ENCODE data around the gene RBBP9.
"Not testable (repeated sequence)": the region's sequence is repeated elsewhere in the genome, so short reads cannot be mapped to it uniquely, and the experiment has no call there.

RBBP9 gene

DNA sequence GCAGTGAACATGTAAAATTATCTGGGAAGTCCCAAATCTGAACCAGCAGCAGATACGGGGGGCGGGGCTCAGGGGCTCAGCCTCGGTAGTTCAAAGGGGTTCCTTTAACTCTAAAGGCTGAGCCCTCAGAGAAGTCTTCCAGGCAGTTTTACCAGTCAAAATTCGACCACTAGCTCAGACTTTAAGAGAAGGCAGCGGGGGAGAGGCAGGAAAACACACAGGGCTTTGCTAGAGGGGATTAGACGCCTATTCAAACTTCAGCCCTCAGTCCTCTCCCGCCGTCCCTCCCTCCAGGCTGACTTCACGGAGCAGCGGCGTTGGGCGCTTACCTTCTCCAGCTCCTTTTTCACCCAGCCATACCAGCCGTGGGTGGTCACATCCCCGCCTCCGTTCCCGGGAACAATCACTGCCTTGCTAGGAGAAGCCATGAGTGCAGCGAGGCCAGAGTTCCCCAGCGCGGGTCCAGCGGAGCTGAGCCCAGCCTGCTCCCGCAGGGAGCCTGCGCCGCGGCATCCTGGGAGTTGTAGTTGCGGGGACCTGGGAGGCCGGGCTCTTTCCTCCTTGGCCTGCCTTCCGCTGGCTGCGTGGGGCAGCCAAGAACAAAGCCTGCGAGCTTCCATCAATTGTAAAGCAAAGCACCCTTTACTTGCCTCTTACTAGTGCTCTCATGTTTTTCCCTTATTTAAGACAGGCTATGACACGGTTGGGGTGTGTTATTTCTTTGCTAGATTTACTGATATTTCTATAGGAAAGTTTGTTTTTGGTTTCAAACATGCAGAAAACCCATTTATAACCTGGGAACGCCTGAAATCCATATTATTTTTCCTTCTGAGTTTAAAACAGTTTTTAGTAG lies at the start of gene RBBP9:
TSS of gene RBBP9 (minus strand) at position 486 of the 853 bp plus-strand sequence. CDS start at position 428, 58 bp downstream.
- in situ Hi-C loops (cut with HindIII; ENCODE audit: low sequenced_read_pairs), result no loop called here

DNA sequence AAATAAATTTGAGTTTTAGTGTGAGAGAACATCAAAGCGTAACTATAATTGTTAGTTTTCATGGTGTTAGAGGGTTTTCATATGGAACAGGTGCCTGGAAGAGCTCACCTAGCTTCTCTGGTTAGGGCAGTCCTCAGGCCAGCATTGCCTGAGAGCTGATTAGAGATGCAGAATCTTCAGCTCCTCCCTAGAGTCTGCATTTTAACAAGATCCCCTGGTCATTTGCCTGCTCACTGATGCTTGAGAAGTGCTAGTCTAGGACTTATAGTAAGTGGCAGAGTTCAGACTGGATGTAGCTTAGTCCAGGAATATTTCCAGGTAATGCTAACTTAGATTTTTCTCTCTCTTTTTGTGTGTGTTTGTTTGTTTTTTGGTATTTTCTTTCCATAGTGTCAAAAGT lies 48.5 kb upstream of the RBBP9 start:
- in situ Hi-C loops (cut with HindIII; ENCODE audit: low sequenced_read_pairs), result no loop called here

DNA sequence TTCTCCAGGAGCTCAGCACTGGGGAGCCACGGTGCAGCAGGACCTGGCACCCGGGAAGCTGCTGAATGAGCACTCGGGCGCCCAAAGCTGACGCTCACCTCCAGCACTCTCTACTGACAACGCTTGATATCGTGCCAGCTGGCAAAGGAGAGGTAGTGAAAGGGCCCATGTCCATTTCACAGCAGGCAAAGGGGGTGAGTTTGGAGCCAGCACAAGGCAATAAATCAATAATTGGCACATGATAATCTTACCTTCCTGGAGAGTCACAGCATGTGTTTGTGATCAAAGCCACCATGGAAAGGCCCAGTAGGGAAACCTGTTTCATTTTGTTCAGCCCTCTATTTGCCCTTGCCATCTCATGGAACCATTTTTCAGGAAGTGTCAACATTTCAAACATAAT lies 46.9 kb upstream of the RBBP9 start:
- in situ Hi-C loops (cut with HindIII; ENCODE audit: low sequenced_read_pairs), result no loop called here

DNA sequence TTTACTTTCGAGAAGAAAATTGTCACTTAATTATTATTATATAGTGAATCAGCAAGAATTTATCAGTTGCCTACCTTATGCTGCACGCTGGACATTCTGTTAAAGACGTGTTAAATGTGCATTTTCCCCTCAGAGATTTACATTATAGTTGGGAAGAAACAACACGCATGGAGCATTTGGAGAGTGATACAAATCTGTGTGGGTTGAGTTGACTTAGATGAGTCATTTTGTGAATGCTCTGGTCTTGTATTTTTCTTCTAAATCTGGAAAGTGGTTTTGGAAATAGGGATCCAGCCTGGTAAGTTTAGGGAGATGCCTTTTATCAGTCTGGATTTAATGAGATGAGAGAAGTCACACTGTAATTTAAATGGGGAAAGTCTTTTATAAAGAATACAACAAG lies 46.2 kb upstream of the RBBP9 start:
- in situ Hi-C loops (cut with HindIII; ENCODE audit: low sequenced_read_pairs), result no loop called here

DNA sequence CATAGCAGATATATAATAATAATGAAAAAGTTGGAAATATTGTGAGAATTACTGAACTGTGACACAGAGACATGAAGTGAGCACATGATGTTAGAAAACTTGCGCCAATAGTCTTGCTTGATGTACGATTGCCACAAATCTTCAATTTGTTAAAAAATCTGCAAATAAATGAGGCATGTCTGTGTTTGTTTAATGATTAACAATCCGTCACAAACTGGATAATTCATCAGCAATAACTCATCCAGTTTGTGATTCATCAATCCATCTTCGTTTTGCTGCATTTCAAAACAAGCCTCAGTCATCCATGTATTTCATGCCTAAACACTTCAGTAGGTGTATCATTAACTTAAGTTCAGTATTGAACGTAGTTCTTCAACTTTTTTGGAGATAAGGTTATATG lies 44.7 kb upstream of the RBBP9 start:
- in situ Hi-C loops (cut with HindIII; ENCODE audit: low sequenced_read_pairs), result no loop called here

DNA sequence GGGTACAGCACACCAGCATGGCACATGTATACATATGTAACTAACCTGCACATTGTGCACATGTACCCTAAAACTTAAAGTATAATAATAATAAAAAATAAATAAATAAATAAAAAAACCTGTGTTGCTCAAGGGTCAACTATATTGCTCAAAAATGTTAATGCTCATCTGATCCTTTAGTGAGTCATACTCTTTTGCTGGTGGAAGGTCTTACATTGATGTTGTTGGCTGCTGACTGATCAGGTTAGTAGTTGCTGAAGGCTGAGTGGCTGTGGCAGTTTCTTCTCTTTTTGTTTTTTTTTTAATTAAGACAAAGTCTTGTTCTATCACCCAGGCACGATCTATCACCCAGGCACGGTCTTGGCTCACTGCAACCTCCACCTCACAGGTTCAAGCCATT lies 40.6 kb upstream of the RBBP9 start:
- in situ Hi-C loops (cut with HindIII; ENCODE audit: low sequenced_read_pairs), result loop anchor here (5.0 kb wide), 1 partner anchor 105 kb away; no protein-coding TSS in a partner anchor

DNA sequence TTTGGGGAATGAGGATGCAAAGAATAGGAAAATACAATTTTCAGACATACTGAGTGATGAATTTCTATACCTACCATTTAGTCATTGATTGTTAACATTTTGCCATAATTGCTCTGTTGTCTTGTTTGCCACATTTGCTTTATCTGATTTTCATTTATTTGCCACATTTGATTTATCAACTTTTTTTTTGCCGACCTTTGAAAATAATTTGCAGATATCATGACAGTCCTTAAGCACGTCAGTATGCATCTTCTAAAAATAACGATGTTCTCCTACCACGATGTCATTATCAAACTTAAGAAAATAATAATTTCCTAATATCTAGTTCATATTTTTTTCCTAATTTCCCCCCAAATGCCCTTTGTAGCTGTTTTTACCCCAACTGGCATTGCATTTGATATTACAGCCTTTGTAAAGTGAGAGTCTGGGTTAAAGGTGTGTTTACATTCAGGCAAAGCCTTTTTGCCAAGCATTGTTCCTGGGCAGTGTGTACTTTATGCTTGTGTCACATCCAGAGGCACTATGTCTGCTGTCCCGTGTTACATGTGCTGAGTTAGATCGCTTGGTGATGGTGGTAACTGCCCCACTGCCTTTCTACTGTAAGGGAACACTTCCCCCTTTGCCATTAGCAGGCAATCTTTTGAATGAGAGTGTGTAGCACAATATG lies 37.1 kb upstream of the RBBP9 start:
- in situ Hi-C loops (cut with HindIII; ENCODE audit: low sequenced_read_pairs), result no loop called here

DNA sequence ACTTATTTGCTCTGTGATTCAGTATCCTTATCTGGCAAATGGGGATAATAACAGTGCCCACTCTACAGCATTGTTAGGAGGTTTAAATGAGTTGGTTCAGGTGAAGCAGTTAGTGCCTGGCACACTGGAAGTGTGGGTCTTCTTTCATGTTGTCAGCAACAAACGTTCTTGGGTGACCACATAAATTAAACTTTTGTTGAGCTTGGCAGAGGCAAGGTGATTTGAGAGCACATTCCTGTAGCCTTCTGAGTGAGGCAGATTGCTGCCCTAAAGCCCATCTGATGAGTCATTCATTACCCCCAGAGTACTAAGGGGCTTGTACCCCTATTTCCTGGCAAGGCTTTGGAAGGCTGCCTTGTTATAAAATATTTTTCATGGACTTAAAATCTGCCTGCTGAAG lies 36.5 kb upstream of the RBBP9 start:
- in situ Hi-C loops (cut with HindIII; ENCODE audit: low sequenced_read_pairs), result no loop called here

DNA sequence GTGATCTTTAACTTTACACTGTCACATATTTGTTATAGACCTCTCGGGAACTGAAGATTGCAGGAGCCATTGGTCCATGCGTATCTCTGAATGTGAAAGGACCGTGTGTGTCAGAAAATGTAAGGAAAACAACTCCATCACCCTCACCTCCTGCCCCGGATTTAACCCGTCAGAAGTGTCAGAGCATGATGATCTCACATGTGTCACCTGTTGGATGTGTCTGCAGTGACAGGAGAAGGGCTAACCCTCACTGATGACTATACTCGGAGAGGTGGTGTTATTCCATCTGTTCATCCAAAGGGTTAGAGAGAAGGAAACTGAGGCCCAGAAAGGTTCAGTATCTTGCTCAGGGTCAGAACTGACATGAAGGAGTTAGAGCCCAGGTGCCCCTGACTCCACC lies 35.6 kb upstream of the RBBP9 start:
- in situ Hi-C loops (cut with HindIII; ENCODE audit: low sequenced_read_pairs), result no loop called here

DNA sequence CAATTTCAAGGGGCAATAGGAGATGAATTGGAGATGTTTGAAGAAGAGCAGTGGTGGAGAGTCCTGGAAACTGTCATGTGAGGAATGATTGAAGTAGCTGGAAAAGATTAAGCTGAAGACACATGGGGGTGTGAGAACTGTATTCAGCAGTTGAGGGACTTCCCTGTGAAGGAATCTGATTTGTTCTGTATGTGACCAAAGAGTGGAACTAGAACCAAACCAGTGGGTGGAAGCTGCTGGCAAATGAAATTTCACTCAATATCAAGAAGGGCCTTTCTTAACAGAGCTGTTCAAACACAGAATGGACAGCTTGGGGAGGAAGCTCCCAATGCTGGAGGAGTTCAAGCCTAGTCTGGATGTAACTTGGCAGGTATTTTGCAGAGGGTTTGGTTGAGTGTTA lies 32.0 kb upstream of the RBBP9 start:
- in situ Hi-C loops (cut with HindIII; ENCODE audit: low sequenced_read_pairs), result loop anchor here (5.0 kb wide), 1 partner anchor 52 kb away; no protein-coding TSS in a partner anchor

DNA sequence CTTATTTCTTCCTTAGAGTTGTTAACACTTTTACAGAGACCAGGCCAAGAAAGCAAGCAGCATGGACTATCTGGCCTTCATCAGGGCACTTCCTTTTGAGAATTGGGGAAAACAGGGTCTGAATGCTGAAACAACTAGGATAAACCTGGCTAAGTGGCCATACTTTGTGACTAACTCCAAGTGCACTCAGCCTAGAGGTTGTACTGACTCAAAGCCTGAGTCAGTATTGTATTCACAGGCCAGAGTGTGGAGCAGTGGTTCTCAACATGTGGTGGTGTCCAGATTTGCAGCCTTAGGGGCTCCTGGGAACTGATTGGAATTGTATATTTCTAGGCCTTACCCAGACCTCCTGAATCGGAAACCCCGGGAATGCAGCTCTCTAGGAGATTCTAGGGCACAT lies 30.8 kb upstream of the RBBP9 start:
- in situ Hi-C loops (cut with HindIII; ENCODE audit: low sequenced_read_pairs), result loop anchor here (5.0 kb wide), 1 partner anchor 51 kb away; no protein-coding TSS in a partner anchor

DNA sequence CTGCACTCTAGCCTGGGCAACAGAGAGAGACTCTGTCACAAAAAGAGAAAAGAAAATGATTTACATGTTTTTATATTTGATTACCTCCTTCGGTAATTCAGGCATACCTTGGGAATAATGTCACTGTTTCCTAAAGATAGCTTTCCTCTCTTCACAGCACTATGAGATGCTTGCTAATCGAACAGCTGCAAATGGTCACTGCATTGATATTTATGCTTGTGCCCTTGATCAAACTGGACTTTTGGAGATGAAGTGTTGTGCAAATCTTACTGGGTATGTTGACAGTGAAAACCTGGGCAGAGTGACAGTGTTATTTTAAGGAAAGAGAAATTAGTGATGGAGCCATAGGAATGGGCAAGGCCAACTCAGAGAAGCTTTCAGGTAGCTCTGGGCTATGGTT lies 30.3 kb upstream of the RBBP9 start:
- in situ Hi-C loops (cut with HindIII; ENCODE audit: low sequenced_read_pairs), result loop anchor here (5.0 kb wide), 1 partner anchor 50 kb away; no protein-coding TSS in a partner anchor

DNA sequence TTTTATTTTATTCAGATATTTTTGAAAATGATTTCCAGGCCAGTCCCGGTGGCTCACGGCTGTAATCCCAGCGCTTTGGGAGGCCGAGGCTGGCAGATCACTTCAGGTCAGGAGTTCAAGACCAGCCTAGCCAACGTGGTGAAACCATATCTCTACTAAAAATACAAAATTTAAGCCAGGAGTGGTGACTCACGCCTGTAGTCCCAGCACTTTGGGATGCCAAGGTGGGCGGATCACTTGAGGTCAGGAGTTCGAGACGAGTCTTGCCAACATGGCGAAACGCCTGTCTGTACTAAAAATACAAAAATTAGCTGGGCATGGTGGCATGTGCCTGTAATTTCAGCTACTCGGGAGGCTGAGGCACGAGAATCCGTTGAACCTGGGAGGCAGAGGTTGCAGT lies 29.7 kb upstream of the RBBP9 start:
- in situ Hi-C loops (cut with HindIII; ENCODE audit: low sequenced_read_pairs), result loop anchor here (5.0 kb wide), 1 partner anchor 49 kb away; no protein-coding TSS in a partner anchor

DNA sequence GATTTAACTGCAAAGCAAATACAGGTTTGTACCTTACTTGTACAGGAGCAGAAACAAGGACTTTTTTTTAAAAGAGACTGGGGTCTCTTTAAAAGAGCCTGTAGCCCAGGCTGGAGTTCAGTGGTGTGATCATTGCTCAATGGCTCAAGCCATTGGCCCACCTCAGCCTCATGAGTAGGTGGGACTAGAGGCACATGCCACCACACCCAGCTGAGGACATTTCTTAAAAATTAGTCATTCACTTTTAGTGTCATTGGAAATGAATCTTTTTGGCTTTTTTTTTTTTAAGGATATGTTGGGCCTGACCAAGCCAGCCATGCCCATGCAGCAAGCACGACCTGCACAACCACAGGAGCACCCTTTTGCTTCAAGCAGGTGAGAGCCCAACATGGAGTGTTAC lies 27.6 kb upstream of the RBBP9 start:
- in situ Hi-C loops (cut with HindIII; ENCODE audit: low sequenced_read_pairs), result loop anchor here (5.0 kb wide), 1 partner anchor 47 kb away; no protein-coding TSS in a partner anchor

DNA sequence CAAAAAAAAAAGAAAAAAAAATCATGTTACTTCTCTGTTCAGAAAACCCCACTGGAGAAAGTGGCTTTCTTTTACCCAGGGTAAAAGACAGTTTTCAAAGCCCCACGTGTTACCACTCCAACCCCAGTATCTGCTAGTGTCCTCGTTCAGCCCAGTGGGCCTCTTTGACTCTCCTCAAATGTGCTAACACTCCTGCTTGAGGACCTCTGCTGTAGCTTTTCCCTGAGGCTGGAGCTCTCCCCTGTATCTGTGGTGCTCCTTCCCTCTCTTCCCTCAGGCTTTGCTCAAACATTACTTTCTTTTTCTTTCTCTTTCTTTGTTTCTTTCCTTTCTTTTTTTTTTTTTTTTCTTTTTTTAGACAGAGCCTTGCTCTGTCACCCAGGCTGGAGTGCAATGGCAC lies 26.0 kb upstream of the RBBP9 start:
- in situ Hi-C loops (cut with HindIII; ENCODE audit: low sequenced_read_pairs), result no loop called here

DNA sequence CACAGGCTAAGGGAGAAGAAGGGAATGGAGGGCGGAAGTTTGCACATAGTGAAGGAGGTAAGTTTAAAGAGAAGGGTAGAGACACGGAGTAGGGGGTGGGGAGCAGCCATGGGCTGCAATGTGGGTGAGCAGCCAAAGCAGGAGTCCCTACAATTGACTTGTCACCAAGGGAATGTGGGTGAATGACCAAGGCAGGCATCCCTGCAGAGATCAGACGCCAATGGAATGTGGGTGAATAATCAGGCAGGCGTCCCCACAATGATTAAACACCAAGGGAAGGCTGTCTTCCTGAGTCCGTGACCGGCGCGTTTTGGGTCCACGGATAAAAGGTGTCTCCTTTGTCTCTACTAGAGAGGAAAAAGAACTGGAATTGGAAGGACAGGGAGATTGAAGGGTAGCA lies 25.0 kb upstream of the RBBP9 start:
- in situ Hi-C loops (cut with HindIII; ENCODE audit: low sequenced_read_pairs), result not testable (repeated sequence)

DNA sequence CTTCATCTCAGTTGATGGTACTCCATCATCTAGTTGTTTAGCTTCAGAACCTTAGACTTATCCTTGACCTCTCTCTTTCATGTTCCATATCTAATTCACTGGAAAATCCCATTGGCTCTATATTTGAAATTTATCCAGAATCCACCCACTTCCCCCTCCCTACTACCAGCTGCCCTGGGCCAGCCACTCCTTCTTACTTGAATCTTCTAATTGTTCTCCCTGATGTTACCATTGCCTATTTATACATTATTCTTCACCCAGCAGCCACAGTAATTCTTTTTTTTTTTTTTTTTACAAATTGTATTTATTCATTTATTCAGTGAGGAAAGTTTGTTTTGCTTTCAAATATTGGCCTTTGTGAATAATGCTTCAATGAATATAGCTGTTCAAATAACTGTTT lies 18.9 kb upstream of the RBBP9 start:
- in situ Hi-C loops (cut with HindIII; ENCODE audit: low sequenced_read_pairs), result no loop called here

DNA sequence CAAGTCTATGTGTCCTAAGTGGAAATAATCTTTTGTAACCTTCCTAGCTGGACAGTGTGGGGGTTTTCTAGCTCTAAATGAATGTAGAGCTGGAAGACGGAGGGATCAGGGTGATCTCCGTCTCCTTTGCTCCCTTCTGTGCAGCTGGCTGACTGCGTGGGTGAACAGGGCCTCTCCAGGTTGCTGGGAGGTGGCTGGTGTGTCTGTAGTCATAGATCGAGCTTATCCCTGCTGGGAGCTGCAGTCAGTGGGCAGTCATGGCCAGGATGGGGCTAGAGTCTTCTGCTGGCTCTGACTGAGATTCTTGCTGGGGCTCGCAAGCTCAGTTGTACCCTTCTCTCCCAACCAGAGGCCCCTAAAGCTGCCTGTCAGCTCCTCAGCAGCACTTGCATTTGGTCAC lies 17.1 kb upstream of the RBBP9 start:
- in situ Hi-C loops (cut with HindIII; ENCODE audit: low sequenced_read_pairs), result no loop called here

DNA sequence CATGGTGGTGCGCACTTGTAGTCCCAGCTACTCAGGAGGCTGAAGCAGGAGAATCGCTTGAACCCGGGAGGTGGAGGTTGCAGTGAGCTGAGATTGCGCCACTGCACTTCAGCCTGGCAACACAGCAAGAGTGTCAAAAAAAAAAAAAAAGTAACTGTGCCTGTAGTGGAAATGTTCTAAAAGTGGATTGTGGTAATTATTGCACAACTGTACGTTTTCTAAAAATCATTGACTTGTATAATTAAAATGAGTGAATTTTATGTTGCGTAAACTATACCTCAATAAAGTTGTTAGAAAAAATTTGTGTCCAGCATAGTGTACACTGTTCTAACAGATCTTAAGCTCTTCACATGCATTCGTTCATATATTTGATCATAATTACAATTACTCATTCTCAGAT lies 16.2 kb upstream of the RBBP9 start:
- in situ Hi-C loops (cut with HindIII; ENCODE audit: low sequenced_read_pairs), result no loop called here

DNA sequence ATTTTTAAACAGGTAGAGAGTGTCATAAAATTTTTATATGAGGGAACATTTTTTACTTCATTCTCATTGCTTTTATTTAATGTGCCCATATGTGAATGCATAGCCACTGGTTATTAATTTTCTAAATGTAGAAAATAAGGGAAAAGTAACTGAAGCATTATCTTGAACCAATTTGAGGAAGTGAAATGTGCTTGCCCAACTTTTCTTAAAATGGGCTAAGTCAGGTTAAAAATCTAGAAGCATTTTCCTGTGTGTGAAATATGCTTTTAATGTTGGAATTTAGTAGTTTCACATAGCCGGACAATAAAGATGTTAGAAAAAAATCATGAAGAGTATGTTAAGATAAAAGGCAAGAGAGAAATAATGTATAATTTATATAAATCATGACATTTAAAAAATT lies 14.5 kb upstream of the RBBP9 start:
- in situ Hi-C loops (cut with HindIII; ENCODE audit: low sequenced_read_pairs), result no loop called here

DNA sequence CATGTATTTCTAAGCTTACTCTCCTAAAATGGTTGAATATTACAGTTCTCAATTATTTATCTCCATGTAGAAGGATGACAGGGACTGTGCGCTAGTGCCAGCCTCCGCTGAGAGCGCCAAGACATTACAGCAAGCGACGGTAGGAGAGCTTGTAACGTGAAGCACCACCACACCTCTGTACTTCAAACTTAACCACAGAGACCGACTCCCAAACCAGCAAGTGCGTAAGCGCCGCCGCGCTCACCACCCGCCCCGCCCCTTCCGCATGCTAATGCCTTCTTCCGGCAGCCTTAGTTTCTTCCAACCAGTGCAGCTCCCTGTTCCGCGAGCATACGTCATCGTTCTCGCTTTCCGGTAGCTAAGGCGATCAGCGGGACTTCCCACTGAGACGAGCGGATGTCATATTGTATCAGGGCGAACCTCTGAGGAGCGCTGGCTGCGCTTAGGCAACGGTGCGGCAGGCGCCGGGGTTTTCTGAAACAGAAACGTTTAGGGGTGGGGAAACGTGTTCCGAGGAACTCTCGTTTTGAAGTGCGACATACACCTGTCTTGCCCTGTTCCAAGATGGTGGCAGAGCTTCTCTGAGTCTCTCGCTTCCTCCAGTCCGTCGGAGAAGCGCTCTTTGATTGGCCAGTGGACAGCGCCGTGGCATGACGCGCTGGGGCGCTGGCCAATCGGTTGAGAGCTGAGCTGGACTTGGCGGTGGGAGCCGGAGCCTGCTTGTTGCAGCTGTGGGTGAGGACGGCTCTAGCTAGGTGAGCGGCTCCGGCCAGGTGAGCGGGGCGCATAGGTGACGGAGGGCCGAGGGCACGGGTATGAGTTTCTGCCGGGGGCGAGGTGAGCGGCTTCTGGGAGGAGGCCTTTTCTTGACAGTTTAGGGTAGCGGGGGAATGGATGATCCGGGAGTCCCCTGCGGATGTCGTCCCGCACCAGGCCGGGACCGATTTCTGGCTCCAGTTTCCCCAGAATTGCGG lies 10.5 kb upstream of the RBBP9 start, which contains the start of gene SEC23B:
TSS of gene SEC23B (plus strand) at position 723 of the 974 bp plus-strand sequence. CDS start 2,896 bp downstream, outside the sequence.
- in situ Hi-C loops (cut with HindIII; ENCODE audit: low sequenced_read_pairs), result no loop called here
